SK-N-SH treated with all-trans-retinoic acid at 6 μM for 48 hours (cell line): Measurements from ENCODE around the gene CHRNA3.
"Not testable (repeated sequence)": the region's sequence is repeated elsewhere in the genome, so short reads cannot be mapped to it uniquely, and the experiment has no call there.

ENCODE experiments used
- ATAC-seq: fragments of 200-7000 bp; cut with Tn5 transposase; 3 replicates; pipeline ENCODE4 v1.9.1; 2020; ENCODE audit warnings: mild to moderate bottlenecking, moderate library complexity
- ARNTL ChIP-seq: fragments of 450-650 bp; formaldehyde crosslinking; IDR thresholded peaks from 2 replicates; pipeline ENCODE4 v1.5.0; 2020; ENCODE audit warnings: low read depth, mild to moderate bottlenecking, moderate library complexity, borderline replicate concordance
- BACH2 ChIP-seq: fragments of 250-450 bp; sonication (Bioruptor Pico); IDR thresholded peaks from 2 replicates; pipeline ENCODE4 v1.9.0; 2021; ENCODE audit warnings: mild to moderate bottlenecking, borderline replicate concordance
- CREB5 ChIP-seq: fragments of 250-450 bp; sonication (Bioruptor Pico); IDR thresholded peaks from 2 replicates; pipeline ENCODE4 v1.5.1; 2020; ENCODE audit warnings: low read depth, mild to moderate bottlenecking, moderate library complexity
- CSDC2 ChIP-seq: fragments of 250-450 bp; sonication (Bioruptor Pico); IDR thresholded peaks from 2 replicates; pipeline ENCODE4 v1.5.0; 2020; ENCODE audit warnings: mild to moderate bottlenecking, moderate library complexity
- GLIS3 ChIP-seq: fragments of 250-450 bp; sonication (Bioruptor Pico); IDR thresholded peaks from 2 replicates; pipeline ENCODE4 v1.5.0; 2020; ENCODE audit warnings: mild to moderate bottlenecking, moderate library complexity
- ISL1 ChIP-seq: fragments of 250-450 bp; sonication (Bioruptor Pico); IDR thresholded peaks from 2 replicates; pipeline ENCODE4 v2.1.2; 2022; ENCODE audit warnings: mild to moderate bottlenecking, moderate library complexity
- OSR1 ChIP-seq: fragments of 250-450 bp; sonication (Bioruptor Pico); IDR thresholded peaks from 2 replicates; pipeline ENCODE4 v1.8.0; 2022; ENCODE audit warnings: moderate library complexity, mild to moderate bottlenecking, inconsistent platforms
- PPARA ChIP-seq: fragments of 250-450 bp; sonication (Bioruptor Pico); IDR thresholded peaks from 2 replicates; pipeline ENCODE4 v1.5.0; 2020; ENCODE audit warnings: mild to moderate bottlenecking, borderline replicate concordance
- RARB ChIP-seq: fragments of 250-450 bp; sonication (Bioruptor Pico); IDR thresholded peaks from 2 replicates; pipeline ENCODE4 v1.8.0; 2021; ENCODE audit warnings: mild to moderate bottlenecking, moderate library complexity
- SNAI2 ChIP-seq: fragments of 250-450 bp; sonication (Bioruptor Pico); IDR thresholded peaks from 2 replicates; pipeline ENCODE4 v1.5.0; 2020; ENCODE audit warnings: mild to moderate bottlenecking, moderate library complexity
- TCF4 ChIP-seq: fragments of 250-450 bp; sonication (Bioruptor Pico); IDR thresholded peaks from 2 replicates; pipeline ENCODE4 v1.8.0; 2021; ENCODE audit warnings: mild to moderate bottlenecking, moderate library complexity, borderline replicate concordance
- TOX ChIP-seq: fragments of 250-450 bp; sonication (Bioruptor Pico); IDR thresholded peaks from 2 replicates; pipeline ENCODE4 v1.8.0; 2021; ENCODE audit warnings: mild to moderate bottlenecking, moderate library complexity, borderline replicate concordance
- ZC3H10 ChIP-seq: fragments of 250-450 bp; sonication (Bioruptor Pico); IDR thresholded peaks from 2 replicates; pipeline ENCODE4 v1.5.1; 2021; ENCODE audit warnings: mild to moderate bottlenecking, moderate library complexity
- ZFP3 ChIP-seq: fragments of 250-450 bp; sonication (Bioruptor Pico); IDR thresholded peaks from 2 replicates; pipeline ENCODE4 v1.5.0; 2020; ENCODE audit warnings: mild to moderate bottlenecking, moderate library complexity
- ZFP30 ChIP-seq: fragments of 450-650 bp; formaldehyde crosslinking; IDR thresholded peaks from 2 replicates; pipeline ENCODE4 v1.5.0; 2022; ENCODE audit warnings: mild to moderate bottlenecking, moderate library complexity
- ZNF565 ChIP-seq: fragments of 450-650 bp; formaldehyde crosslinking; conservative IDR thresholded peaks from 2 replicates; pipeline ENCODE4 v1.5.0; 2020; ENCODE audit warnings: low read depth, mild to moderate bottlenecking, moderate library complexity
- ZNF70 ChIP-seq: fragments of 450-650 bp; formaldehyde crosslinking; IDR thresholded peaks from 2 replicates; pipeline ENCODE4 v1.5.0; 2020; ENCODE audit warnings: mild to moderate bottlenecking, moderate library complexity
- ZNF8 ChIP-seq: fragments of 450-650 bp; formaldehyde crosslinking; IDR thresholded peaks from 2 replicates; pipeline ENCODE4 v1.5.0; 2020; ENCODE audit warnings: mild to moderate bottlenecking, moderate library complexity
- TF ChIP-seq, protein P1 (sequence below): fragments of 250-450 bp; sonication (Bioruptor Pico); IDR thresholded peaks from 2 replicates; pipeline ENCODE4 v1.8.0; 2021; ENCODE audit warnings: low read depth, mild to moderate bottlenecking, moderate library complexity, borderline replicate concordance
- TF ChIP-seq, protein P2 (sequence below): fragments of 250-450 bp; sonication (Bioruptor Pico); IDR thresholded peaks from 2 replicates; pipeline ENCODE4 v1.5.0; 2020; ENCODE audit warnings: mild to moderate bottlenecking, moderate library complexity
- TF ChIP-seq, protein P3 (sequence below): fragments of 250-450 bp; sonication (Bioruptor Pico); IDR thresholded peaks from 2 replicates; pipeline ENCODE4 v1.8.0; 2020; ENCODE audit warnings: mild to moderate bottlenecking, moderate library complexity, borderline replicate concordance

CHRNA3 gene

DNA sequence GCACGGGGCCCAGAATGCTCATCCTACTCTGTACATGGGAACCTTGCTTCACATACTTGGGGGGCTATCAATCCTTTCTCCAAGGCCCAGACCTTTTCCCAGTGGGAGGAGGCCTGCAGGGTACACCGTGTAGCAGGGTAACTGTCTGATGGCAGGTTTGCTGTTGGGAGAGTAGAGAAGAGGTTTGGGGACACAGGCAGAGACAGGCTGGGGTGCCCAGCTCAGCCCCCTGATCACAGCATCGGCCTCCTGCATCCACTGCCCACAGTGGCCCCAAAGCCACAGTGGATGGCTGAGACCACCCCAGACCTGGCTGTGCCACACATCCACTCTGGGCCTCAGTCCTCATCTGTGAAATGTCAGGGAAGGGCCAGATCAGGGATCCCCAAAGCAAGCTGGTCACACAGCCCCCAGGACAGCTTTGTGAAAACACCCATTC, 5.6 kb downstream of the CHRNA3 start:
- TF ChIP-seq ZFP3 (CRISPR knock-in tag) (no peak), ISL1 (CRISPR knock-in tag) (no peak), TOX (CRISPR knock-in tag) (no peak), GLIS3 (no peak), ZNF70 (CRISPR knock-in tag) (no peak), ZNF8 (no peak), SNAI2 (no peak), ZFP30 (no peak)
- TF ChIP-seq, protein P1, sequence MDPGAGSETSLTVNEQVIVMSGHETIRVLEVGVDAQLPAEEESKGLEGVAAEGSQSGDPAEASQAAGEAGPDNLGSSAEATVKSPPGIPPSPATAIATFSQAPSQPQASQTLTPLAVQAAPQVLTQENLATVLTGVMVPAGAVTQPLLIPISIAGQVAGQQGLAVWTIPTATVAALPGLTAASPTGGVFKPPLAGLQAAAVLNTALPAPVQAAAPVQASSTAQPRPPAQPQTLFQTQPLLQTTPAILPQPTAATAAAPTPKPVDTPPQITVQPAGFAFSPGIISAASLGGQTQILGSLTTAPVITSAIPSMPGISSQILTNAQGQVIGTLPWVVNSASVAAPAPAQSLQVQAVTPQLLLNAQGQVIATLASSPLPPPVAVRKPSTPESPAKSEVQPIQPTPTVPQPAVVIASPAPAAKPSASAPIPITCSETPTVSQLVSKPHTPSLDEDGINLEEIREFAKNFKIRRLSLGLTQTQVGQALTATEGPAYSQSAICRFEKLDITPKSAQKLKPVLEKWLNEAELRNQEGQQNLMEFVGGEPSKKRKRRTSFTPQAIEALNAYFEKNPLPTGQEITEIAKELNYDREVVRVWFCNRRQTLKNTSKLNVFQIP (CRISPR knock-in tag): no peak
- no peak for ATAC-seq

DNA sequence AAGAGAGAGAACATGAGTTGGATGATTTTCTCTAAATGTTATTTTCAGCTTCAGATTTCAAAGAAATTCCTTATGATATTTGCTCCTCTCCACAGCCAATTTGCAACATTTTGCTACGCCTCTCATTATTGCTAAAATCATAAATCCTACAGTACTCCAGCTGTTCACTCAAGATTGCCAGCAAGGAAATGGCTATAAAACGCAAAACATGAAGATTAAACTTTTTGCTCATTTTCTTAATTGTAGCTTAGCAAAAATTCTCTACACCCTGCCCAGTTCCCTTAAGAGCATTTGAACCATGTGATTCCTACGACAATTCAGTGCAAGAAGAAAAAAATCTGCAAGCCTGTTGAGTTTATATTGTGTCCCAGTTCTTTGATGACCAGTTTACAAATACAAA, 6.8 kb downstream of the CHRNA3 start:
- TF ChIP-seq TCF4 (CRISPR knock-in tag) (no peak), ARNTL (CRISPR knock-in tag) (no peak), TOX (CRISPR knock-in tag) (no peak), PPARA (CRISPR knock-in tag) (no peak), ZNF8 (no peak), ISL1 (CRISPR knock-in tag) (no peak), ZNF565 (CRISPR knock-in tag) (no peak), ZC3H10 (no peak), OSR1 (CRISPR knock-in tag) (no peak), ZNF70 (CRISPR knock-in tag) (no peak), CREB5 (CRISPR knock-in tag) (no peak), CSDC2 (CRISPR knock-in tag) (no peak), SNAI2 (no peak), BACH2 (CRISPR knock-in tag) (no peak), ZFP30 (no peak), ZFP3 (CRISPR knock-in tag) (no peak), RARB (no peak)
- TF ChIP-seq, protein P1 (CRISPR knock-in tag): no peak
- TF ChIP-seq, protein P2, sequence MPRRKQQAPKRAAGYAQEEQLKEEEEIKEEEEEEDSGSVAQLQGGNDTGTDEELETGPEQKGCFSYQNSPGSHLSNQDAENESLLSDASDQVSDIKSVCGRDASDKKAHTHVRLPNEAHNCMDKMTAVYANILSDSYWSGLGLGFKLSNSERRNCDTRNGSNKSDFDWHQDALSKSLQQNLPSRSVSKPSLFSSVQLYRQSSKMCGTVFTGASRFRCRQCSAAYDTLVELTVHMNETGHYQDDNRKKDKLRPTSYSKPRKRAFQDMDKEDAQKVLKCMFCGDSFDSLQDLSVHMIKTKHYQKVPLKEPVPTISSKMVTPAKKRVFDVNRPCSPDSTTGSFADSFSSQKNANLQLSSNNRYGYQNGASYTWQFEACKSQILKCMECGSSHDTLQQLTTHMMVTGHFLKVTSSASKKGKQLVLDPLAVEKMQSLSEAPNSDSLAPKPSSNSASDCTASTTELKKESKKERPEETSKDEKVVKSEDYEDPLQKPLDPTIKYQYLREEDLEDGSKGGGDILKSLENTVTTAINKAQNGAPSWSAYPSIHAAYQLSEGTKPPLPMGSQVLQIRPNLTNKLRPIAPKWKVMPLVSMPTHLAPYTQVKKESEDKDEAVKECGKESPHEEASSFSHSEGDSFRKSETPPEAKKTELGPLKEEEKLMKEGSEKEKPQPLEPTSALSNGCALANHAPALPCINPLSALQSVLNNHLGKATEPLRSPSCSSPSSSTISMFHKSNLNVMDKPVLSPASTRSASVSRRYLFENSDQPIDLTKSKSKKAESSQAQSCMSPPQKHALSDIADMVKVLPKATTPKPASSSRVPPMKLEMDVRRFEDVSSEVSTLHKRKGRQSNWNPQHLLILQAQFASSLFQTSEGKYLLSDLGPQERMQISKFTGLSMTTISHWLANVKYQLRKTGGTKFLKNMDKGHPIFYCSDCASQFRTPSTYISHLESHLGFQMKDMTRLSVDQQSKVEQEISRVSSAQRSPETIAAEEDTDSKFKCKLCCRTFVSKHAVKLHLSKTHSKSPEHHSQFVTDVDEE (CRISPR knock-in tag): no peak

GRCh38 chr15:78609551-78609950, 11.2 kb downstream of the CHRNA3 start:
- not testable (repeated sequence) for ATAC-seq

More for the DNA sequence above, 6.8 kb downstream of the CHRNA3 start:
- no peak for ATAC-seq

DNA sequence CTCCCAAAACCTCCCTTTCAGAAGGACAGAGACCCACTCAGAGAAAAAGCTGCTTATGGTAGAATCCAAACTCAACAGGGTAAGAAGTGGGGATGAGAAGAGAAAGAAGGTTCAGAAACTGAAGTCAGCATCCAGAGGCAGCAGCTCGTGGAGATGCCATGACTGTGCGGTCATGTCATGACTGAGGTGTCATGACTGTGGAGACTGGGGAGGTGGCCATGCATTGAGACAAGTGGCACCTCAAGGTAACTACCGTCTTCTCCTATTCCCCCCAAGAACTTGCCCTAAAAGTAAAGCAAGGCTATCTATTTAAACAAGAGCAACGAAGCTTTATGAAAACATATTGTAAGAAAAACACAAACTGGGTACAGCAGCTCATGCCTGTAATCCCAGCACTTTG, 15.1 kb downstream of the CHRNA3 start:
- no peak for TF ChIP-seq SNAI2
- TF ChIP-seq, protein P3, sequence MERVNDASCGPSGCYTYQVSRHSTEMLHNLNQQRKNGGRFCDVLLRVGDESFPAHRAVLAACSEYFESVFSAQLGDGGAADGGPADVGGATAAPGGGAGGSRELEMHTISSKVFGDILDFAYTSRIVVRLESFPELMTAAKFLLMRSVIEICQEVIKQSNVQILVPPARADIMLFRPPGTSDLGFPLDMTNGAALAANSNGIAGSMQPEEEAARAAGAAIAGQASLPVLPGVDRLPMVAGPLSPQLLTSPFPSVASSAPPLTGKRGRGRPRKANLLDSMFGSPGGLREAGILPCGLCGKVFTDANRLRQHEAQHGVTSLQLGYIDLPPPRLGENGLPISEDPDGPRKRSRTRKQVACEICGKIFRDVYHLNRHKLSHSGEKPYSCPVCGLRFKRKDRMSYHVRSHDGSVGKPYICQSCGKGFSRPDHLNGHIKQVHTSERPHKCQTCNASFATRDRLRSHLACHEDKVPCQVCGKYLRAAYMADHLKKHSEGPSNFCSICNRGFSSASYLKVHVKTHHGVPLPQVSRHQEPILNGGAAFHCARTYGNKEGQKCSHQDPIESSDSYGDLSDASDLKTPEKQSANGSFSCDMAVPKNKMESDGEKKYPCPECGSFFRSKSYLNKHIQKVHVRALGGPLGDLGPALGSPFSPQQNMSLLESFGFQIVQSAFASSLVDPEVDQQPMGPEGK (CRISPR knock-in tag): no peak
- TF ChIP-seq, all 23 proteins: peak for 0
- no peak for ATAC-seq
